ENCODE results near the gene NPLOC4. TPM values are rescaled to one million over a fixed set of nuclear protein-coding genes. Genes with fewer than 3 reads are reported as not detected.
"Not testable (repeated sequence)": the region's sequence is repeated elsewhere in the genome, so short reads cannot be mapped to it uniquely, and the experiment has no call there.

Gene NPLOC4
- total RNA-seq, 1 experiment from 2014 or later, result 69.9 TPM

- no peak for DNase-seq (ENCODE audit: extremely low read depth, low read depth)
Observed at GRCh38 chr17:81599719-81600486, 37.0 kb downstream of the NPLOC4 start.

DNA sequence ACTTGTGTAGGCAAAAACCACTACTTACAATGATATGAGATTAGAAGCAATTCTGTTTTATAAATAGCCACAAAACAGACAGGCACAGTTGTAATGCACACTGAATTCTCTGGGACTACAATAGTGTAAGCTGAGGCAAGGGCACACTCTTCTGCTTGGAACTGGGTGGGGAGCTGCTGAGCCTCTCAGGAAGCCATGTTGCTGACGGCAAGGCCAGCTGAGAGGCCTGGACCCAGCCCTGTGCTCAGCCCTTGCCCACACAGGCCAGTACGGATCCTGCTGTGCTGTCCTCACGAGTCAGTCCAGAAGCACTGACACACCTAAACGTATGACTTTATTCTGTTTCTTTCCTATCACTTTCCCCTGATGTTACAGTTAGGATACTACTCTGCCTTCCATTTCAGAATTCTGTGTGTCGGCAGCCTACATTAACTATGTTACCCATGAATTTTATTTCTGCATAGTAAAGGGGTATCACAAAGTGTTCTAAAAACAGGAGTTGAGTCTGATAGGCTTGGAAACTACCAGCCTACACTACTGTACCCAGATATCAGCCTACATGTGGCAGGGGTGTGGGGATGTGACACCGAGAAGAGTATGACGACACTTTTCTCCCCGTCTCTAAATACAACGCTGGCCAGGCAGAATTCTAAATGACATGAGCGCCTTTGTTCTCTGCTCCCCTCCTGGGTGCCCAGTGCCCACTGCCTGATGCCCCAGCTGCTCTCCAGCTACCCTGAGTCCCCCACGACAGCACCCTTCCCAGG is 43.6 kb downstream of the NPLOC4 start:
- no peak for DNase-seq (ENCODE audit: extremely low read depth, low read depth)

GRCh38 chr17:81591971-81592370 is 44.9 kb downstream of the NPLOC4 start:
- no peak for DNase-seq (ENCODE audit: extremely low read depth, low read depth)

DNA sequence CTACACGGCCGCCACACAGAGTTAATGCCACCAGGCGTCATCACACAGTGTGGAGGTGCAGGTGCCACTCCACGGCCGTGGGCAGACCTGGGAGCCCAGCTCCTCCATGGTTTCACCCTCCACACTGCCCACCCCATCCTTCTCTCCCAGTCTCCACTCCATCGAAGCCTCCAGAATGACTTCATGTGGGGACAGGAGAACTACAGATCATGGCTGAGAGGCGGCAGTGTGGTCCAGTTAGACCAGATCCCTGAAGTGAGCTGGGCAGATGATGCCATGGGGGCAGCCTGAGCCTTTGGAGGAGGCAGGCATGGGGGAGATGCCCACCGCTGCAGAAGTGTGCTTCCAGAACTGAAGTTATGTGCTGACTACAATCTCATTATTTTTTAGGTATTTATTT is 46.8 kb downstream of the NPLOC4 start:
- DNase-seq (ENCODE audit: extremely low read depth, low read depth), result no peak

DNA sequence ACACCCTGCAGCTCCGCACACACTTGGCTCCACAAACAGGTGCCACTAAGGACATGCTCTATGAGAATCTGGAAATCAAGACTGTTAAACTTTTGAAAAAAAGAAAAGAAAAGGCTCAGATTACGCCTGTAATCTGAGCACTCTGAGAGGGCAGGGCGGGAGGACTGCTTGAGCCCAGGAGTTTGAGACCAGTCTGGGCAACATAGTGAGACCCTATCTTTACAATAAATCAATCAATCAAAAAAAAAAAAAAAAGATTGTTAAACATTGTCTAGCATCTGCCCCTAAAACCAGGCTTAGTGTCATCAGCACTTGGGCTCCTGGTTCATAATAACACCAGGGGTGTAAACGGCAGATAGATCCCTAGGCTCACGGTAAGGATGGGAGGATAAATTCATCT is 47.3 kb downstream of the NPLOC4 start:
- DNase-seq (ENCODE audit: extremely low read depth, low read depth), result no peak

DNA sequence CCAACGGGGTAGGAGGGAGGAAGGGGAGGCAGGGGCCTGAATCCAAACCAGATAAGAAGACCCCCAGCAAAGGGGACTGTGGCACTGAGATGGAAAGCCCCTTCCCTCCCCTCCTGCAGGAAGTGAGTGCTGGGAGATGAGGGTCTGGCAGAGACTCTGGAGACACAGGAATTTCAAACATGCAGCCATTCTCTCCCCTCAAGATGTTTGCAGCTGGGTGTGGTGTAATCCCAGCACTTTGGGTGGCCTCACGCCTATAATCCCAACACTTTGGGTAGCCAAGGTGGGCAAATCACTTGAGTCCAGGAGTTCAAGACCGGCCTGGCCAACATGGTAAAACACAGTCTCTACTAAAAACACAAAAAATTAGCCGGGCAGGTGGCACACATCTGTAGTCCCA is 50.8 kb downstream of the NPLOC4 start:
- DNase-seq (ENCODE audit: extremely low read depth, low read depth), result no peak

DNA sequence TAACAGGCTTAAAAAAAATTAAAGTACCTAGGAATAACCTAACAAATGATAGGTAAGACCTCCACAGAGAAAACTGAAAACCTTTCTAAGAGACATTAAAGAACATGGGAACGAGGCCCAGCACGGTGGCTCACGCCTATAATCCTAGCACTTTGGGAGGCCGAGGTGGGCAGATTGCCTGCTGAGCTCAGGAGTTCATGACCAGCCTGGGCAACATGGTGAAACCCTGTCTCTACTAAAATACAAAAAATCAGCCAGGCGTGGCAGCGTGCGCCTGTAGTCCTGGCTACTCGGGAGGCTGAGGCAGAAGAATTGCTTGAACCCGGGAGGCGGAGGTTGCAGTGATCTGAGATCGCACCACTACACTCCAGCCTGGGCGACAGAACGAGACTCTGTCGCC is 52.1 kb downstream of the NPLOC4 start:
- not testable (repeated sequence) for DNase-seq (ENCODE audit: extremely low read depth, low read depth)

DNA sequence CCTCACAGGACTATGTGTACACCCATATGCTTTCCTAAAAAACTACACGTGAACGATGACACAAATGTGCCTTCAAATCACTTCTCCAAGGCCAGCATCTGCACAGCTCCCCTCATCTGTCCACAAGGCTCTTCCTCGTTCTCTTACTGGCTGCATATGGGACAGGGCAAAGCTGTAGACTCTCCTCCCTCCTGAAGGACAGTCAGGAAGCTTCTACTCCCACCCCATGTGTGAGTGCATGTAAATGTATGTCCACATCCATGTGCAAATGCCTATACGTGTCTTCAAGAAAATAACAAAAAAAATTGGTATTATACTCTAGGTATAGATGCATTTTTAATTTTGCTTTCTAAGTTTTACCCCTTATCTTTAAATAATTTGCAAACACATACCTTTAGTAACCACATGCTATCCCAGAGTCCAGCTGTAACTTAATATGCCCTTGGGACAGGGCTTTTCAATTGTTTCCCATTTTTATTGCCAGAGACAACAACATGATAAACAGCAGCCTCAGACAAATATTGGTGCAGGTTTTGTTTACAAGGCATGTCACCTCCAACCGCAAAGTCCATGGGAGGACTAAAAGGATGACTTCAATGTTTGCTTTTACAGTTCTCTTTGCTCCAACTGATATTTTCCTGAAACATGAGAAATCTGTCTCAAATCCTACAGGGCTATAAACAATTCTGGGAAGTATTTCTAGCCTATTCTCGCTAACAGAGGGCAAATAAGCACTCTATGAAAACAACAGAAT is 53.1 kb downstream of the NPLOC4 start:
- DNase-seq (ENCODE audit: extremely low read depth, low read depth), result no peak

- DNase-seq (ENCODE audit: extremely low read depth, low read depth), result no peak
Observed at GRCh38 chr17:81582749-81583148, 54.2 kb downstream of the NPLOC4 start.

DNA sequence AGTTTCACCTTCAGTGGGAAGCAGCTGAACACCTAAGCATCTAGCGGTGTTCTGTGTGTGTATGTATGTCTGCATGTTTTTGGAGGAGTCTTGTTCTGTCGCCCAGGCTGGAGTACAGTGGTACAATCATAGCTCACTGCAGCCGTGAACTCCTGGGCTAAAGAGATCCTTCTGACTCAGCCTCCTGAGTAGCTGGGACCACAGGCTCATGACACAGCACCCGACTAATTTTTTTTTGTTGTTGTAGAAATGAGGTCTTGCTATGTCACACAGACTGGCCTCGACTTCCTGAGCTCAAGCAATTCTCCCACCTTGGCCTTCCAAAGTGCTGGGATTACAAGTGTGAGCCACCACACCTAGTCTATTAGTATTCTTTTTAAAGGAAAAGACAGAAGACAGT is 54.6 kb downstream of the NPLOC4 start:
- DNase-seq (ENCODE audit: extremely low read depth, low read depth), result no peak

DNA sequence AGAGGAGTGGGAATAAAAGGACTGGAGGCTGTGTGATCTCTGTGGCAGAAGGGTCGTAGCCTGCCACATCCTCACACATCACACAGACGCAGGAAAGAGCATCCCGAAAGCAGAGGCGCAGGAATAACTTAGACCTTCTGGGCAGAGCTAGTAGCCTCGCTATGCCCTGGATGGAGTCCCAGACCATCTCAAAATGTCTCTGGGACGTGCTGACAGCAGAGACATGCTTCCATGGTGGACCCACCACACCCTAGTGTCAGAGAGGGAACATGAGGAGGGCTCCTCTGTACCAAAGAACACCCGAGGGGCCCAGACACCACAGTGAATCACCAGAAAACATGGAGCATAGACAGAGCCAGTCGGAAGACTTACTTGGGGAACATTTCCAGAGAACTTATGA is 55.2 kb downstream of the NPLOC4 start:
- no peak for DNase-seq (ENCODE audit: extremely low read depth, low read depth)

- no peak for DNase-seq (ENCODE audit: extremely low read depth, low read depth)
Observed at GRCh38 chr17:81580481-81580880, 56.4 kb downstream of the NPLOC4 start.

- DNase-seq (ENCODE audit: extremely low read depth, low read depth), result no peak
Observed at GRCh38 chr17:81579821-81580321, 57.0 kb downstream of the NPLOC4 start.

DNA sequence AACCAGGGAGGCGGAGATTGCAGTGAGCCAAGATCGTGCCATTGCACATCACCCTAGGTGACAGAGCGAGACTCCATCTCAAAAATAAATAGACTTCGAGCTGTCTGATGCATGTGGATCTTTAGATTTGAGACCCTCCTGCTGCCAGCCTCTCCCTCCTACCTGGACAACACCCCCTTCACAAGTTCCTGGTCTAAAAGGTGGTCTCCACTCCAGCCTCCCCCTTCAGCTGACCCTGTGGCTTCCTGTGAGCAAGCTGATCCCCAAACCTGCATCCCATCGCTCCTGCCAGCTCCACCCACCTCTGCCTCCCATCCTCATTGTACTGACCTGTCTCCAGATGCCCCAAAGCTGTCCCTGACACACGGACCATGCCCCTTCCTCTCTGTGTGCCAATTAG is 57.6 kb downstream of the NPLOC4 start:
- DNase-seq (ENCODE audit: extremely low read depth, low read depth), result no peak

GRCh38 chr17:81578561-81579225 is 58.2 kb downstream of the NPLOC4 start:
- no peak for DNase-seq (ENCODE audit: extremely low read depth, low read depth)

DNA sequence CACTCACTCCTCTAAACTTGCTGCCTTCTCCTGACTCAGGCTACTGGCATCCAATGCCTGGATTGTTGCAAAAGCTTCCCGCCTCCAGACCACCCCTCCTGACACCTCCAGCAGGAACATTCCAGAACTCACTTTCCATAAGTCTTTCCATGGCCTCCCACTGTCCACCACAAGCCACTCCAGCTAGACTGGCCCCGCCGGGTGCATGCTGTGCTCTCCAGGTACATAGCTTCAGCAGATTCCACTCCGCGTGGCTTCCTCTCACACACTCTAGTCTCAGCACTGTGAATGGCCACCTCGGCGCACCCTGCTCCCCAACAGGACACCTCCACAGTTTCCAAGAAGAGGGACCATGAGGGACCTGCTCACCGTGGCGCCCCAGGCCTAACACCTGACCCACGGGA is 58.9 kb downstream of the NPLOC4 start:
- DNase-seq (ENCODE audit: extremely low read depth, low read depth), result no peak

- no peak for DNase-seq (ENCODE audit: extremely low read depth, low read depth)
Observed at GRCh38 chr17:81577278-81578000, 59.5 kb downstream of the NPLOC4 start.

DNA sequence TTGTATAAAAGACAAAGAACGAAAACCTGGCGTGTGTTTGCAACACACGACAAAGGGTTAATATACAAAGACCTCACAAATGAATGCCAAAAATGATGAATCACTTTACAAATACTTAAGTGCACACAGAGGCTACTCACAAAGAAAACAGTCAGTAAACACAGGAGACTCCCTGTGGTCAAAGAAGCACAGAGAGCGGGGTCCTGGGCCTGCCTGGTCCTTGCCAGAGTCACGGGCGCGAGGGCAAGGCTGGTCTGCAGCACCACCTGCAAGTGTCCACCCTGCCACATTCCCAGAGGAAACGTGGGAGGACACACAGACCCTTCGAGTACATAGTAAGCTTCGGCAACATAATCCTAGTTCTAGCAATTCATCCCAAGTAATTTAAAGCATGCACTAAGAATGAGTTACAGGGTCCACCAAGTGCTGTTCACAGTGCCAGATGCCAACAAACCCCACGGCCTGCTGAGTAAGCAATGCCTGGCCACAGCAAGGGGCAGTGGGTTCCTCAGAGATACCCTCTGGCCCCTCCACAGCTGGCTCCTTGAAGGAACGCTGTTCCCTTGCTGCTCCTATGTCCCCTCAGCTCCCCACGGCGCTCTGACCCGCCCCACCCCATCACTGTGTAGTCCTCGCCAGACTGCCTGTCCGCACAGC is 60.2 kb downstream of the NPLOC4 start:
- peak; percentile 68 for DNase-seq (ENCODE audit: extremely low read depth, low read depth)

- DNase-seq (ENCODE audit: extremely low read depth, low read depth), result no peak
Observed at GRCh38 chr17:81575836-81576235, 61.1 kb downstream of the NPLOC4 start.

DNA sequence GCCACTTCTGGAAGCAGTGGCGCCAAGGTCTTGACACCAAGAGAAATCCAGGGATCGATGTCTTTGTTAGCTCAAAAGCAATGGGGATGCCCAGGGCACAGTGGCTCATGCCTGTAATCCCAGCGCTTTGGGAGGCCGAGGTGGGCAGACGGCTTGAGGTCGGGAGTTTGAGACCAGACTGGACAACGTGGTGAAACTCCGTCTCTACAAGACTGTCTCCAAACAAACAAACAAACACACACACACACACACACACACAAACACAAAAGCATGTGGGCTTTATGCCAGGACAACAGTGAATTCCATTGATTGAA is 62.3 kb downstream of the NPLOC4 start:
- no peak for DNase-seq (ENCODE audit: extremely low read depth, low read depth)
